NB4 (cell line): Measurements from ENCODE around the gene BMF.

Source experiments
- TF ChIP-seq, protein P1 (sequence below): IDR thresholded peaks from 2 replicates; pipeline ENCODE4 v1.6.1; 2011; ENCODE audit warnings: low read depth, low read length
- TF ChIP-seq, protein P2 (sequence below): IDR thresholded peaks from one replicate; pipeline ENCODE4 v1.5.1; 2012; ENCODE audit warnings: low read depth, low read length

DNA sequence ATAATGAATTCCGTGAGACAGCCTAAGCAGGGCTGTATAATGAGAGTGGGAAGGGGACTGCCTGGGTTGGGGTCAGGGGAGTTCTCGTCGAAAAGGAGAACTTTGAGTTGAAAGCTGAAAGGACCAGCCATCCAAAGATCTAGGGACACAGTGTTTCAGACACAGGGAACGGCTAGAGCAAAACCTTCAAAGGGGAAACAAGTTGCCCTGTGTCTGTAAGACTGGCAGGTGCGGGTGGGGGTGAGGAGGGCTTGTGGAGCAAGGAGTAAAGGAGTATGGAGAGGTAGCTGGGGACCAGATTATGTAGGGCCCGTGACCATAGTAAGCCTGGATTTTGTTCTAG, 68.4 kb downstream of the BMF start:
- TF ChIP-seq, protein P1, sequence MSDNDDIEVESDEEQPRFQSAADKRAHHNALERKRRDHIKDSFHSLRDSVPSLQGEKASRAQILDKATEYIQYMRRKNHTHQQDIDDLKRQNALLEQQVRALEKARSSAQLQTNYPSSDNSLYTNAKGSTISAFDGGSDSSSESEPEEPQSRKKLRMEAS, result no peak
- TF ChIP-seq, protein P2, sequence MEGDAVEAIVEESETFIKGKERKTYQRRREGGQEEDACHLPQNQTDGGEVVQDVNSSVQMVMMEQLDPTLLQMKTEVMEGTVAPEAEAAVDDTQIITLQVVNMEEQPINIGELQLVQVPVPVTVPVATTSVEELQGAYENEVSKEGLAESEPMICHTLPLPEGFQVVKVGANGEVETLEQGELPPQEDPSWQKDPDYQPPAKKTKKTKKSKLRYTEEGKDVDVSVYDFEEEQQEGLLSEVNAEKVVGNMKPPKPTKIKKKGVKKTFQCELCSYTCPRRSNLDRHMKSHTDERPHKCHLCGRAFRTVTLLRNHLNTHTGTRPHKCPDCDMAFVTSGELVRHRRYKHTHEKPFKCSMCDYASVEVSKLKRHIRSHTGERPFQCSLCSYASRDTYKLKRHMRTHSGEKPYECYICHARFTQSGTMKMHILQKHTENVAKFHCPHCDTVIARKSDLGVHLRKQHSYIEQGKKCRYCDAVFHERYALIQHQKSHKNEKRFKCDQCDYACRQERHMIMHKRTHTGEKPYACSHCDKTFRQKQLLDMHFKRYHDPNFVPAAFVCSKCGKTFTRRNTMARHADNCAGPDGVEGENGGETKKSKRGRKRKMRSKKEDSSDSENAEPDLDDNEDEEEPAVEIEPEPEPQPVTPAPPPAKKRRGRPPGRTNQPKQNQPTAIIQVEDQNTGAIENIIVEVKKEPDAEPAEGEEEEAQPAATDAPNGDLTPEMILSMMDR, result no peak
